HG02970 (cell line): ENCODE measurements around the gene PTPN18.

Experiments used
- ATAC-seq: cut with Tn5 transposase; IDR thresholded peaks from one replicate; pipeline ENCODE4 v1.9.1; 2021; ENCODE audit warnings: mild to moderate bottlenecking, moderate library complexity, moderate number of reproducible peaks; ENCODE audit not compliant: unreplicated experiment, low FRiP score

The PTPN18 gene

DNA sequence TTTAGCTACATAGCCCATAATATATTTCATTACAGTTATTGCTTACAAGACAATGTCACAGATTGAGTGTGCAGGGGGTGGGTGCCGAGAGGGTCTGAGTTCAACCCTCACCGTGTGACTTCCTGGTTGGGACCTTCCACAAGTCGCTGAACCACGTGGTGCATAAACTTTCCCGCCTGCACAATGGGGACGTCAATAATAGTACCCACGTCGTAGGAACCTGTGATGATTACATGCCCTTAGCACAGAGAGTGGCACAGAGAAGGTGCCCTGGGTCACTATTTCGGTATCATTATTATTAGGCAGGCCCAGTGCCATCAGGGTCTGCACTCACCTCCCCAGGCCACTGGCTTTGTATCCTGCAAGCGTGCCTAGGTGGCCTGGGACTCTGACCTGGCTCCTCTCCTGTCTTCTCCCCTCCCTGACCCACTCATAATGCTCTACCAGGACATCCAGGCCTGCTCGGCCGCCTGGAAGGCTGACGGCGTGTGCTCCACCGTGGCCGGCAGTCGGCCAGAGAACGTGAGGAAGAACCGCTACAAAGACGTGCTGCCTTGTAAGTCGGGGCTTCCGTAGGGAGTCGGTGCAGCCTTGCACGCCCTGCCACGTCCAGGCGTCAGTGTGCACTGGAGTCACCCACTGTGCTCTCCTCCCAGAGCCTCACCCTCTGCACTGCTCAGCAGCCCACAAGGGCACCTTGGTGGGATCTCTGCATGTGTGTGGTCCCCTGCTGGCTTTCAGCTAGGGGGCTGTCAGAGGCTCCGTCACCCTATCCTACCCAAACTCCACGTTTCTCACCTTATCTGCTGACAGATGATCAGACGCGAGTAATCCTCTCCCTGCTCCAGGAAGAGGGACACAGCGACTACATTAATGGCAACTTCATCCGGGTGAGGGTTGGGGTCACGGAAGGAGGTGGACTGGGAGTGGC is 2.8 kb downstream of the PTPN18 start:
- no peak for ATAC-seq

DNA sequence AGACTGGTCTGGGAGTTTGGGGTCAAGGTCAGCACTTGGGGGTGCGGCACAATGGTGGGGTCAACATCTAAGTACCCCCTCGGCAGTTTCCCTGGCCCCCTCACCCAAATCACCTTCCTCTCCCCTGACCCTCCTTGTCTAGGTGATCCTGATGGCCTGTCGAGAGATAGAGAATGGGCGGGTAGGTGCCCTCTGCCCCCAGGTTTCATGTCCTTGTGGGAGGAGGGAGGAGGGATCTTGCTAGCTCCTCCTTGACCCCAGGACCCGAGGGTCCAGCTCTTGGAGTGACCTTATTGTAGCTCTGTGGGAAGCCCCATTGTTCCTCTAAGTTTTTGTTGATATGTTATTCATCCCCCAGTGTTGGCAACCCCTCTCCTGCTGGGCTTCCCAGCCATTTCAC is 3.6 kb downstream of the PTPN18 start:
- ATAC-seq = no peak

DNA sequence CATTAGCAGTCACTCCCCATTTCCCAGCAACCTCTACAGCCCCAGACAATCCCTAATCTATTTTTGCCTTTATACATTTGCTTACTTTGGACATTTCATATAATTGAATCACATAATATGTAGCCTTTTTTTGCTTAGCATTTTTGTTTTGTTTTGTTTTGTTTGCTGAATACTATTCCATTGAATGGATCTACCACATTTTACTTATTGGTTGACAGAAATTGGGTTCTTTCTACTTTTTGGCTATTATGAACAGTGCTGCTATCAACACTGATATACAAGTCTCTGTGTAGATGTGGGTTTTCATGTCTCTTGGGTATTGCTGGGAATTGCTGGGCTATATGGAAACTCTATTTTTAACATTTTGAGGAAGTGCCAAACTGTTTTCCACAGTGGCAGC is 7.6 kb downstream of the PTPN18 start:
- ATAC-seq = no peak

DNA sequence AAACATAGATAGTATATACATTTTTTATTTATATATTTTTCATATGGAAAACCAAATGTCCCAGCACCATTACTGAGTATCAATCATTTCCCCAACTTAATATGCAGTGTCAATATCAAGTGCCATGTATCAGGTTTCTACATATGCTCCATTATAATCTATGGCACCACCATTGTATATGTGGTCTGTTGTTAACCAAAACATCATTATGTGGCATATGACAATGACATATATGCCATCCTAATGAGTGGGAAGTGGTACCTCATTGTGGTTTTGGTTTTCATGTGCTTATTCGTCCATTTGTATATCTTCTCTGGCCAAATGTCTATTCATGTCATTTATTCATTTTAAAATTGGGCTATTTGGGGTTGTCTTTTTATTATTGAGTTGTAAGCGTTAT is 9.2 kb downstream of the PTPN18 start:
- ATAC-seq = no peak

DNA sequence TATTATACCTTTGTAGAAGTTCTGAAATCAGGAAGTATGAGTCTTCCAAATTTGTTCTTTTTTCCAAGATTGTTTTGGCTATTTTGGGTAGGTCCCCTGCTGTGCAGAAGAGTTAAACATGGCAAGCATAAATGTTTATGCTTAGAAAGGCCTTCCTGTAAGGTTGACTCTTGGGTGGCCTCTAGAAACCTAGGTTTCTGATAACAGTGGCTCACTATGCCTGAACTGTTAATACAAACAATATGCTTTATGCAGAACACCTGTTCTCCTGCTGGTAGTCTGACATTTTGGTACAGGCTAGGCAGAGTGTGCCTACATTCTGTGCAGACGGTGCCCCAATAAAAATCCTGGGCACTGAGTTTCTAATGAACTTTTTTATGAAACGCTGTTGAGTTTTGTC is 10.1 kb downstream of the PTPN18 start:
- no peak for ATAC-seq

DNA sequence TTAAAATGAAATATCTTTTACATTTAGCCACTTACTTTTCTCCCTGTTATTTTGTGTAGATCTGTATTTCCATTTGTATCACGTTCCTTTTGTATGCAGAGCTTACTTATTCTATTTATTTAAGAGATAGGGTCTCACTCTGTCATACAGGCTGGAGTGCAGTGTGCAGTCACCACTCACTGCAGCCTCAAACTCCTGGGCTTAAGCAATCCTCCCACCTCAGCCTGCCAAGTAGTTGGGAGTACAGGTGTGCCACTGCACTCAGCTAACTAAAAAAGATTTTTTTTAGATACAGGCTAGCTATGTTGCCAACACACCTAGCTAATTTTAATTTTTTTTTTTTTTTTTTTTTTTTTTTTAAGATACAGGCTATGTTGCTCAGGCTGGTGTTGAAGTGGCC is 10.9 kb downstream of the PTPN18 start:
- ATAC-seq = no peak

DNA sequence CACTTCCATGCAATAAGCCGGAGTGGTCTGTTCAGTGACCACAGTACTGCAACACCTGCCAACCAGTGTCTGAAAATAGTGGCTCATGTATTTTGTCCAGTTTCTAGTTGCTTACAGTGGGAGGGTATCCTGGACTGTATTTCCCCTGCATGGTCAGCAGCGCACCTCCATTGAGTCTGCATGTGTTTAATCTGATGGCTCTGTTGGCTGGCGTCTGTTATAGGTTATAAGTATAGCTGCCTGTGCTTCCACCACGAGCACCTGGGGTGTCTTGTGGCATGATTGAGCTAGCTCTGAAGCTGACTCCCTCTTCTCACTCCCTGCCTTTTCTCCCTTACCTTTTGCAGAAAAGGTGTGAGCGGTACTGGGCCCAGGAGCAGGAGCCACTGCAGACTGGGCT is 12.9 kb downstream of the PTPN18 start:
- no peak for ATAC-seq

DNA sequence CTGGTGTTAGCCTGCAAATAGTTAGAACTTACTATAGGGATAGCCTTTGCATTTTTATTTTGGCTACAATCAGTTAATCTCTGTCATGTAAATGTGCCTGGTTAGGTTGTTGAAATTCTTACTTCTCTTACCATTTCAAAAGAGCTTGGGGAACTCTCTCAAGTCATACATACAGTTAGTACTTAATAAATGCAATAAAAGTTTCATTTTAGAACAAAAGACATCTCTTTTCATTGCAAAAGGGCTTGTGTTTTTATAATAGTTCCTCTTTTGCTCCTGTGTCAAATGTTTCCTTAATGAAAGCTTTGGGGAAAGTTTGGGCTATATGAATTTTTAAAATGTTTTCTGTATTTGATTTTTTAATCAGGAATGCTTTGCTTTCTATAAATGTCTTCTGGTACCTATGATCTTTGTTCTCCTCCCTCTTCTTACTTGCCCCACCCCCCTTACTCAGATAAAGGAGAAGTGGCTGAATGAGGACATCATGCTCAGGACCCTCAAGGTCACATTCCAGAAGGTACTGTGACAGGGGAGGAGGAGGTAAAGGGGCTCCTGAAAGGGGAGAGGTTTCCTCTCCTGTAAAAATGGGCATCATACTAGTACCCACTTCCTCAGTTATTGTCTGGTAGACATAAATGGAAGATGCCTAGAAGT is 13.6 kb downstream of the PTPN18 start:
- ATAC-seq = no peak

DNA sequence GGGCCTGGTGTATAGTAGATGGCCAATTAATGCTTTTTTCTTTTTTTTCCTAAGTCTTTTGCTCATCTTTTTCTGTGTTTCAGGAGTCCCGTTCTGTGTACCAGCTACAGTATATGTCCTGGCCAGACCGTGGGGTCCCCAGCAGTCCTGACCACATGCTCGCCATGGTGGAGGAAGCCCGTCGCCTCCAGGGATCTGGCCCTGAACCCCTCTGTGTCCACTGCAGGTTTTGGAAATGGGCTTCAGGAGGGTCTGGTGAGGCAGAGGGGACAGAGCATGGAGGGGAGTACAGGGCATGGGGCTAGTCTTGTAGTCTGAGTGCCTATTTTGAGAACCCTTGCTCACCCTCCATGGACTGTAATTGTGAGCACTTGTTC is 14.1 kb downstream of the PTPN18 start:
- no peak for ATAC-seq

DNA sequence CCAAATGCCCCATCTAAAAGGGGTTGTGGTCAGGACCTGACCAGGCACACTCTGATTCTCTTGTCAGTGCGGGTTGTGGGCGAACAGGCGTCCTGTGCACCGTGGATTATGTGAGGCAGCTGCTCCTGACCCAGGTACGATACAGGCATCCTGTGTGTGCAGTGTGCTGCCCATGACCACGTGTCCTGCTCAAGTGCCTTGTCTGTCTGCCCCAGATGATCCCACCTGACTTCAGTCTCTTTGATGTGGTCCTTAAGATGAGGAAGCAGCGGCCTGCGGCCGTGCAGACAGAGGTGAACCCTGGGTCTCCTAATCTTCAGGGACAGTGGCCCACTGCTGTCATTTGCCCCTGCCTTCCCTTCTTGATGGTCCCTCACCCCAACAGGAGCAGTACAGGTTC is 14.6 kb downstream of the PTPN18 start:
- no peak for ATAC-seq

DNA sequence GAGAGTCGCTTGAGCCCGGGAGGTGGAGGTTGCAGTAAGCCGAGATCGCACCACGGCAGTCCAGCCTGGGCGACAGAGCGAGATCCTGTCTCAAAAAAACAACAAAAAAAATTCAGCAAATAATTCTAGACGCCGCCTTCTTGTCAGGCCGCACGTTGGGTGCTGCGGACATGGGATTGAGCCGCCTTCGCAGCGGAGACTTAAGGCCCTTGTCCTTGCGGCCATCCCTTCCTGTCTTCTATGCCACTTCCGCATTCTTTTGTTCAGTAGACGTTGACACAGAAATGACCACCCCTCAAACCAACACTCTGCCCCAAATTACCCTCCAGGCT is 15.8 kb downstream of the PTPN18 start:
- no peak for ATAC-seq

DNA sequence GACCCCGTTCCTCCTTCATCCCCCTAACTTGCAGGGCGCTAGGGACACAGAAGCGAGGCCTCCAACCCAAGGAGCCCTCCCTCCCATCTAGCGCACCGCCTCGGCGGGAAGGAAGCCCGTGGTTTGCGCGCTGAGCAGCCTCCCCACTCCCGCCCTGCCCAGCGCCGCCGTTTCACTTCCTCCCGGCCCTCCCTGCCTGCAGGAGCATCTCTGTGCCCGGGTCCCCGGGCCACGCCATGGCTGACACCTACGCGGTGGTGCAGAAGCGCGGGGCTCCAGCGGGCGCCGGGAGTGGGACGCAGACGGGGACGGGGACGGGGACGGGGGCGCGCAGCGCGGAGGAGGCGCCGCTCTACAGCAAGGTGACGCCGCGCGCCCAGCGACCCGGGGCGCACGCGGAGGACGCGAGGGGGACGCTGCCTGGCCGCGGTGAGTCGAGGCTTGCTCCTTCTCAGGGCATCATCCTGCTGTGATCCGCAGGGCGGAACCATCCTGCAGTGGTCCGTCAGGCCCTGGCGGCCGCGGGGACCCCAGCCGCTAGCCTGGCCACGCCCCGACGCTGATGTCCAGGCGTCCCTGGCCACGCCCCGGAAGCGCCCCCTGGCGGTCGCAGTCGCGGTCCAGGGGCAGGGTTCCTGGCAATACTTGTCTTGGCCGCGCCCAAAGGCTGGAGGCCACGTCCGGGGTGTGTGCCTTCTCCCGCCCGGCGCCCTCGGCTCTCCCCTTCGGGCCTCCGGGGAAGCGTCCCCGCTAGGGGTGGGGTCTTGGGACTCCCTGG is 16.4 kb downstream of the PTPN18 start:
- peak; percentile 74 for ATAC-seq

DNA sequence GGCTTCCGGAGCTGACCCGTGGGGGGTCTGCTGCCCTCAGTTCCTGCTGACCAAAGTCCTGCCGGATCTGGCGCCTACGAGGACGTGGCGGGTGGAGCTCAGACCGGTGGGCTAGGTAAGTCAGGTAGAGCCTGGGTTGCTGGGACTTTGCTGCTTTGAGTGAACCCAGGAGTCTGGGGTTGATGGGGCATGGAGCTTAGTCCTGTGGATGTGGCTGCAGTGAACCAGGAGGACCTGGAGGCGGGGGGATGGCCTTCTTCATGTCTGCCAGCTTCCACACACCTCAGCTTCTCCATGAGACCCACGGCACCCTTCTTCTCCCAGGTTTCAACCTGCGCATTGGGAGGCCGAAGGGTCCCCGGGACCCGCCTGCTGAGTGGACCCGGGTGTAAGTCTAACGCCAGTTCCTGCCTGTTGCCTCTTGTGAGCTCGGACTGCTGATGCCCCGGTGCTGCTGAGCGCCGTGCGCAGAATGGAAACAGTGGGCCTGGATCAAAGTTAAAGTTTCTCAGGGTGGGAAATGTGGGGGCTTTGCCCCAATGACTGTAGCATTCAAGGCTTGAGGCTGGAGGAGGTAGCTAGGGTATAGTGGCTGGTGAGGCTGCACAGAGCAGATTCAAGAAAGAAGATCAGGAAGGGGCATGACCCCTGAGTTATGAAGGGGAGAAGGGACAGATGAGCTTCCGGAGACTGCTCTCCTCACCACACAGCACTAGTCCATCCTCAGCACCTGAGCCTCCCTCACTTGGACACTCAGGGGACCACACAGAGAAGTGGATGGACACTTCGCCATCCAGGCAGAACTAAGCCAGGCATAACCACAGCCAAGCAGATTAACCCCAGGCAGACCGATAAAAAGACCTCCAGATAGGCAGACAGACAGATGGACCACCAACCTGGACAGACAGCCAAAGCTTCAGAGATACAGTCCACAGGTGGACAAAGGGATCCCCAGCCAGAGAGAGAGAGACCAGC is 17.3 kb downstream of the PTPN18 start:
- no peak for ATAC-seq

DNA sequence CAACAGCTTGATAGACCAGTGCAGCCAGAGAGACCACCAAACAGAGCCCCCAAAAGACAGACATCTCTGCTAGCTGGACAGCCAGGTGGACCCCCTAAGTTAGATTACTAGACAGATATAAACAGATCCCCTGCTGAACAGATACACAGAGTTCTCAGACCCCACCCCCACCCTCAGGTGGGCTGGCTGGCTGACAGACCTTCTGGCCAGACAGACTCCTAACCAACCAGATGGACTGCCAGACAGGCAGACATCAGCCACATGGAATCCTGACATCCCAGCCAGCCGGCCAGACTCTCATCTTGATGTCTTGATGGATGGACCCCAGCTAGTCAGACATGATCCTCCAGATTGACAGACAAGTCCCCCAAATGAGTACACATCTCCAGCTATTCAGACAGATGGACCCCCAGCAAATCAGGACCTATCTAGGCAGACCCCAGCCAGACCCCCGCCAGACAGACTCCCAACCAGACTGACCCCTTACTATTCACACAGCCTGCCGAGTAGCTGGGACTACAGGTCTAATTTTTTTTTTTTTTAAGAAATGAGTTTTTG is 18.0 kb downstream of the PTPN18 start:
- ATAC-seq = no peak

DNA sequence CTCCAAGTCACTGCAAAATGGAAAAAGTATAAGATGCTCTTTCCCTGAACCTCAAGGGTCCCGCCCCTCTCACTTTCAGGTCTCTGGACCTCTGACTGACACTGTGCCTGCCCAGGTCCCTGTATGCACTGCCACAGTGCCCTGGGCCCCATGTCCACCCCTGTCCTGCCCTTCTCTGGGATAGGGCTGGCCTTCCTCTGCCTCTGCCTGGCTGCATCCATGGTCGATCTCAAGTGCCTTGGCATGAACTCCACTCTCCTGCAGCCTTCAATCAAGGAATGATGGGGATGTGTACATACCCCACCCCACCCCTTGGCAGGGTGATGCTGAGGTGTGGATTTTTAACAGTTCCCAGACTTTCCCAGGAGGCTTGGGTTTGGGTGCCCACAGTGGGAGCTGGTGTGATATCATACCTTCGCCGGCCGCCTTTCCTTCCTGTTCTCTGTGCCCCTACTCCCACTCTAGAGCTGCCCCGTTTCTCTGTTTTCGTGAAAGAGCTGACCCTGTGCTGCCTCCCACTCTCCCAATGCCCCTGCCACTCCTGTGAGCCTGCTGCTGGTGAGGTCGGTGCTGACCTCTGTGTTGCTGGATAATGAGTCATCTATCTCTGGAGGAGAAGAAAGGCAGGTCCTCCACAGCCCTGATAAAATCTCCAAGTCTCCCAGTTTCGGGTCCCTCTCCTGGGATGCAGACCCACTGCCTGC is 18.9 kb downstream of the PTPN18 start:
- ATAC-seq = no peak

DNA sequence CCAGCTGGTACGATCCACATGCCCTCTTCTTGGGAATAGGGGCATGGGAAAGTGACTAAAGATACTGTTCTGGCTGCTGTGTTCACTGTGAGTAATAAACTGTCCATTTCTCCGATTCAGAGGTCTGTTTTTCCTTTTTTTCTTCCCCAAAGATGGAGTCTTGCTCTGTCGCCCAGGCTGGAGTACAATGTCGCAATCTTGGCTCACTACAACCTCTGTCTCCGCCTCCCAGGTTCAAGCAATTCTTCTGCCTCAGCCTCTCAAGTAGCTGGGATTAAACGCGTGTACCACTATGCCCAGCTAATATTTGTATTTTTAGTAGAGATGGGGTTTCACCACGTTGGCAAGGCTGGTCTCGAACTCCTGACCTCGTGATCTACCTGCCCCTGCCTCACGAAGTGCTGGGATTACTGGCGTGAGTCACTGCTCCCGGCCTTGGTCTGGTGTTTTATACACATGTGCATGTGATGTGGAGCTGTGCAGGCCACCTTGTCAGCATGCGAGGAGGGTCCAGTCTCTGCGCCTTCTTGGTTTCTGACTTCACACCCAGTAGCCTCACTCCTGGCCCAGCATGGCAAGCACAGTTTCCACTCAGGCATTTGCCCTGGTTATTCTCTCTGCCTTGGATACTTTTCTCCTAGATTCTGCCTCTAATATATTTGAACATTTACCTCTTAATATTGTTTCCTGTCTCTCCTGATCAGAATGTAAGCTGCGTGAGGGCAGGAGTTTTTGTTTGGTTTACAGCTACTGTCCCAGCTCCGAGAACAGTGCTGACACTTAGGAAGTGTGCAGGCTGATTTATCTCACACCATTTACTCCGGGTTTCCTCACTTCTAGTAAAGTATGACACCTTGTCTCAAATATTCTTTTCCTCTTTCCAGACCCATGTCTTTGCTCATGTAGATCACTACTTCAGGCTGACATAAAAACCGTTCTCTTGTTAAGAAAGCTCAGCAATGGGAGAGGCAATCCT is 19.7 kb downstream of the PTPN18 start:
- no peak for ATAC-seq

DNA sequence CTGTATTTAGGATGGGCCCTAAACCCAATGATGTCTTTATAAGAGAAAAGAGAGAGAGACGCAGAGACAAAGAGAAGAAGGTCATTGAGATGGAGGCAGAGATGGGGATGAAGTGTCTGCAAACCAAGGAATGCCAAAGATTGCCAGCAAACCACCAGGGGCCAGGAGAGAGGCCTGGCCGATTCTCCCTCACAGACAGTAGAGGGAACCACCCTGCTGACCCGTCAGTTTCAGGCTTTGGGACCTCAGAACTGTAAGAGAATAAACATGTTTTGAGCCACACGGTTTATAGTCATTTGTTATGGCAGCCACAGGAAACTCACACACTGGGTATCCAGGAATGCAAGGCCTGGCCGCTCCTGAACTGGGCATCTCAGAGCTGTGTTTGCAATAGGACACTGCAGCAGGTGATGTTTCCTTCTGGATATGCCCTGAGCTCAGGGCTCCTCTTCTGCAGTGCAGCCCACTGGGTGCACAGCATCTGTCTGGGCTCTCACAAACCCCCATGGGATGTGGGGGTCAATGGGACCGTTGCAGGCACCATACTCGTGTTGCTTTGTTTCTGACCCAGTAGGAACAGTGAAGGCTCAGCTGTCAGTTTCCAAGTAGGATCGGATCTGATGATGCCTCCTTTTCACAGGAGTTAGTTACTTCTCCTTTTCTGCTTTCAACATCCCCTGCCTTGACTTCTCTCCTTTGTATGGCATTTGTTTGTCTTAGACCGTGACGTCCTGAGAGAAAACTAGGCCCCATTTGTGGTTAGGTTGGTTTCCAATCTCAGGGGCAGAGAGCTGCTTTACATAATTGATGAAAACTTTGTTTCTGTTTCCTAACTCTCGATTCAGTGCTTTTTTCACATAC is 20.8 kb downstream of the PTPN18 start:
- peak; percentile 42 for ATAC-seq
